HG03135 (cell line): ENCODE results near the gene USP14.

Experiments
- ATAC-seq: cut with Tn5 transposase; IDR thresholded peaks from one replicate; pipeline ENCODE4 v1.9.1; 2021; ENCODE audit warnings: mild to moderate bottlenecking, moderate library complexity; ENCODE audit not compliant: unreplicated experiment

The USP14 gene

DNA sequence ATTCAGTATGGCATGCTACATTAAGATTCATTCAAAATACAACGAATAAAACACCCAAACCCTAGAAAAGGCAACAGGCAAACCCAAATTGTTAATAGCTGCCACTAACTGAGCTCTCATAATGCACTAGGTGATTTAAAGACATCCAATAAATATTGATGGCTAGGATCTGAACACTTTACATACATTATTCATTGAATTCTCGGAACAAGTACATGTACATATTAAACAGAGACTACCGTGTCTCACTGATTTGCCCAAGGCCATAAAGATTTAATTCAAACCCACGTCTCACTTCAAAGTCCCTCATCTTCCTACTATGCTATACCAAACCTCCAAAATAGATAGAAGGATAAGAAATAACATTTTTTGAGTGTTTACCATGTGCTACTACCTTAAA, 67.4 kb downstream of the USP14 start:
- no peak for ATAC-seq

- ATAC-seq: no peak
Observed at GRCh38 chr18:227374-227773, 69.0 kb downstream of the USP14 start.

- no peak for ATAC-seq
Observed at GRCh38 chr18:227902-228301, 69.5 kb downstream of the USP14 start.

DNA sequence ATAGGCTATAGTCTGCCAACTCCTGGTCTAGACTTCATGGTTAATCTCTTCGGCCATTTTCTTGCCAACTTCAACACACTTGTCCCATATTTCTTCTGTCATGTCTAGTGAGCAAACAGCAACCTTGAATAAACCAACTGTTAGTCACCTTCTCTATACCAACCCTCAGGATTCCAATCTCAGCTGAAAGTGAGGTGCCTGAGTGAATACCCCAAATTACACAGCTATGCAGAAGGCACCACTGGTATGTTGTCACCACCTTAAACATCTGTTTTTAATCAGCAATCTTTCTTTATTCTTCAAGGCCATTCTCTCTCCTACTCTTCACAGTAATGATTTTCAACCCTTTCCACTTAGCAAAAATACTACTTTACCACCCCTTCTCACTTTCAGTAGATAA, 70.2 kb downstream of the USP14 start:
- no peak for ATAC-seq

DNA sequence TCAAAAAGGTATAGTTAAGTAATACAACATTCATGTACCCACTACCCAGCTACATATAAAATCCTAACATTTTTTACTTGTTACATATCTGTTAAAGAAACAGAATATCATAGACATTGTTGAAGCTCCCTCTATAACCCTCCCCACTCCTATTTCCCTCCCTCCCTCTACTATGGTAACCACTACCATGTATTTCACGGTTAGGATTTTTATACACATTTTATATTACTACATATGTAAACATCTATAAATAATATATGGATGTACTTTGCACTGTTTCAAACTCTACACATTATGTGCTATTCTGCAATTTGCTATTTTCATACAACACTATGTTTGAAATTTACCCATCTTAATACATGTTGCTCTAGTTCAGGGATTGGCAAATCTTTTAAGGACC, 73.2 kb downstream of the USP14 start:
- no peak for ATAC-seq

DNA sequence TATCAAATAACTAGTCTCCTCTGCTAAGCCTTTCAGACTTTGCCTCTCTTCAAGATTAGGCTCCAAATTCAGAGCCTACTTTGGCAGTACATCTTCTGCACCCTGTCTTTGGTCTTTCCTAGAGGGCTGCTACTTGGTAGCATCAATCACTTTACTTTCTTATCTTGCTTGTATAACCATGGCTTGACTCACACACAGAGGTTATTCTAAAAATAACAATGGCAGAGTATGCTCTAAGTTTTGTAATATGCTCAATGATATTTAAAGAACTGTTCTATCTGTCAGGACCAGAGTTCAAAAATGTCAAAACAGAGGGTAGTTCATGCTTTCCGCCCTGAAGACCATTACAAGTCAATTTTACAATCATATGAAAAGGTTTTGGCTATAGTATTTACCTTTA, 81.8 kb downstream of the USP14 start:
- ATAC-seq: no peak

- no peak for ATAC-seq
Observed at GRCh38 chr18:245282-245847, 87.0 kb downstream of the USP14 start.

DNA sequence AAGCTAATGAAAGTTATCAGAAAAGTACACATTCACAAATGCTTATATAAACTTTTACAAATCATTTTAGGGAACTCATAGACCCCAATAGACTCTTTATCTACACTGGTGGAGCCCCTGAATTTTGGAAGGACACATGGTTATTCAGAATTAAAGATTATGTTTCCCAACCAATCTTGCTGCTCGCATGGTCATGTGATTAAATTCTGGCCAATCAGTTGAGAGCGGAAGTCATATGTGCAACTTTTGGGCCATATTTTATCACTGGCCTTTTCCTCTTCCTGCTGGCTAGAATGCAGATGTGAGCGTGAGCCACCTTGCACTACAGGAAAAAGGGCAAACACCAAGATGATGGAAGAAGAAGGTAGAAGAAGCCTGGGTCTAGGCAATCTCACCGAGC, 89.7 kb downstream of the USP14 start:
- ATAC-seq: no peak

GRCh38 chr18:250685-251084, 92.3 kb downstream of the USP14 start:
- ATAC-seq: no peak

GRCh38 chr18:251572-251971, 93.2 kb downstream of the USP14 start:
- ATAC-seq: no peak

DNA sequence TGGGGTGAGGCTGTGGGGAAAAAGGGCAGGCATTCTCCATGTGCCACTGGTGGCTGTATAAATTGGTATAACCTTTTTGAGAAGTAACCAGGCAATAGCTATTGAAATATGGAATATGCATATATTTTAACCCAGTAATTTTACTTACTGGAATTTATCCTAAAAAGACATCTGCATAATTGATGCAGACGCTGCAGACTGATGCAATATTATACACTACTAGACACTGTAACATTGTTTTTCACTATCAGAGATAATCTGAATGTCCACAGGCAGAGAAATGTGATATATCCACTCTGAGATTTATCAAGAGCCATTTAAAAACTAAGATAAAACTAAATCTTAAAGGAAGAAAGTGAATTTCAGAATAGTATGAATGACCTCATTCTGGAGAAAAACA, 94.8 kb downstream of the USP14 start:
- no peak for ATAC-seq

GRCh38 chr18:255171-255570, 96.8 kb downstream of the USP14 start:
- no peak for ATAC-seq

GRCh38 chr18:260547-260946, 102.2 kb downstream of the USP14 start:
- no peak for ATAC-seq

DNA sequence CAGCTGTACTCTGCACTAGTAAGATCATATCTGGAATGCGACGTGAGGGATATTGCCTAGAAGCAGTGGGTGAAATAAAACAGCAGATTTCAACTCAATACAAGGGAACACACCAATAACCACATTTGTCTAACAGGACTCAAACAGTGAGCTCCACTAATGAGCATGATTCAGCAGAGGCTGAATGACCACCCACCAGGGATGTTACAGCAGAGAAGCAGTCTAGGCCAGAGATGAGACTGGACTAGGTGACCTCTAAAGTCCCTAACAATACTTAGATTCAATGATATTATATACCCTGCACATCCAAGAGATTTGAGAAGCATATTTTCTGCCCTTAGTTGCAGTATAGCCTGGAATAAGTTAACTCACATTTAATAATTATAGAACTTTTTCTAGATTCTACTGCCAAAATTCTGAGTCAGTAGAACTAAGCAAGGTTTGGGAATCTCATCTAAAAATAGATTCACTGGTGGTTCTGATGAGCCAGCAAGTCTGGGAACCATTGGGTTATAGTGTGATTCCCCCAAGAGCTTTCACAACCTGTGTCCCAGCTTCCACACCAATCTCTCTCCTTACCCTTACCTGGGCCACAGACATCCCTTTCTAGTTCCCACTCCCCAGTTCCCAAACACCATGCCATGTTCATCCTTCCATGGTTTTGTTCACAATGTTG, 103.2 kb downstream of the USP14 start:
- ATAC-seq: no peak
